Measurements from ENCODE around the gene GINS3.
"Not testable (repeated sequence)": the region's sequence is repeated elsewhere in the genome, so short reads cannot be mapped to it uniquely, and the experiment has no call there.

GINS3 gene

DNA sequence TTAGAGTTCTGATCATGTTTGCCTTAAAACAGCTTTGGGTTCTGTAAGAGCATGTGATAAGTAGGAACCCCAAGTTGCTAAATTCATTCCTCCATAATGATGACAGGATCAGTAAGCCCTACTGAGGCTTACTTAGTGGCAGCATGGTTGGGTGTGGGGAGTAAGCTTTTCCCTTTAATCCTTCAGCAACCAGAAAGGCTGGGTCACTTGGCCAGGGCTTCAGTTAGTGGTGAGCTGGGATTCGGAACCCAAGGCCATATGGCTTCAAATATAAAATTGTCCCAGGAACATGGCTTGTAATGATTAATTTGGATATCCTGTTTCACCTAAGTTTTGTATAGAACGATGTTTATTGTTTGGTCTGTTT is 850 bp downstream of the GINS3 start:
- peak; percentile 6 for DNase-seq

DNA sequence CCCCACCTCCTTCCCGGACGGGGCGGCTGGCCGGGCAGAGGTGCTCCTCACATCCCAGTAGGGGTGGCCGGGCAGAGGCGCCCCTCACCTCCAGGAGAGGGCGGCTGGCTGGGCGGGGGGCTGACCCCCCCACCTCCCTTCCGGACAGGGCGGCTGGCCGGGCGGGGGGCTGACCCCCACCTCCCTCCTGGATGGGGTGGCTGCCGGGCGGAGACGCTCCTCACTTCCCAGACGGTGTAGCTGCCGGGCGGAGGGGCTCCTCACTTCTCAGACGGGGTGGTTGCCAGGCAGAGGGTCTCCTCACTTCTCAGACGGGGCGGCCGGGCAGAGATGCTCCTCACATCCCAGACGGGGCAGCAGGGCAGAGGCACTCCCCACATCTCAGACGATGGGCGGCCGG is 4.6 kb downstream of the GINS3 start:
- not testable (repeated sequence) for DNase-seq

- DNase-seq: peak; percentile 38
Measured at GRCh38 chr16:58399718-58400633, 7.7 kb downstream of the GINS3 start.

DNA sequence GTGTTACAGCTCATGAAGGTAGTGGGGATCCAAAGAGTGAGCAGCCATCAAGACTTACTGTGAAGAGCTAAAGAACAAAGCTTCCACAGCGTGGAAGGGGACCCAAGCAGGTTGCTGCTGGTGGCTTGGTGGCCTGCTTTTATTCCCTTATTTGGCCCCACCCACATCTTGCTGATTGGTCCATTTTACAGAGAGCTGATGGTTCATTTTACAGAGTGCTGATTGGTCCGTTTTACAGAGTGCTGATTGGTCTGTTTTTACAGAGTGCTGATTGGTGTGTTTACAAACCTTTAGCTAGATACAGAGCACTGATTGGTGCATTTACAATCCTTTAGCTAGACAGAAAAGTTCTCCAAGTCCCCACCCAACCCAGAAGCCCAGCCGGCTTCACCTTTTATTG is 9.0 kb downstream of the GINS3 start:
- not testable (repeated sequence) for DNase-seq

DNA sequence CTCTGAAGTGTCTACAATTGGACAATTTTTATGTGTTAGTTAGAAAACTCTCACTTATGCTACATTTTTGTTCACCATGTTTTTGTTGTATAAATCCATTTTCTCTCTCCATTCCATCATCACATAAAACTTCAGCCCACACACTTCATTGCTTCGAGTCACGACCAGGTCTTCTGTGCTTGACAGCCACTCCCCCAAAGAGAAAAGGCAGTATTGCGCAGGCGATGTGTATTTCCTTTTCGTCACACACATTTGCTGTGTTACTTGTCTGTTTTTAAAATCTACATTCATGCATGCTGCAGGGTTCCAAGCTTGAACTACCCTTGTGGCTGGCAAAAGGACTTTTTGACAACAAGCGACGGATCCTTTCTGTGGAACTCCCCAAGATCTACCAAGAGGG is 10.5 kb downstream of the GINS3 start:
- no peak for DNase-seq

DNA sequence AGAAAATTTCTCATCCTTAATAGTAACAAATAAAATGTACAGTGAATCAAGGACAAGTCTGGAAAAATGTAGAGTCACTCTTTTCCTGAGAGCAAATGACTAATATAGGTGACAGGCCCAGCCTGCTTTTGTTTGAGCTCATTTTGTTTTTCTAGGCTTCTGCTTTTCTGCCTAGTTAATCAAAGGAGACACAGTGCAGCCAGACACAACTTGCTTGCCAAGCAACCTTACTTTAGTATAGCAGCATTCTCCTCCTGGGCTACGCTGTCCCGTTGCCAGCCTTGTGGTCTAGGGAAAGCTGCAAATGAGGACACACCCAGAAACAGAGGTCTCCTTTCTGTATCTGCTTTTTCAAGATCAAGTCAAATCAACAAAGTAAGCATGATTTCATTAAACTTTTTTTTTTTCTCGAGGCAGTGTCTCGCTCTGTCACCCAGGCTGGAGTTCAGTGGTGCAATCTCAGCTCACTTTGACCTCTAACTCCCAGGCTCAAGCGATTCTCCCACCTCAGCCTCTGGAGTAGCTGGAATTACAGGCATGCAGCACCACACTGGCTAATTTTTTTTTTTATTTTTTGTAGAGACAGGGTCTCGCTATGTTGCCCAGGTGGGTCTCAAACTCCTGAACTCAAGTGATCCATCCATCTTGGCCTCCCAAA is 17.2 kb downstream of the GINS3 start:
- peak; percentile 26 for DNase-seq

DNA sequence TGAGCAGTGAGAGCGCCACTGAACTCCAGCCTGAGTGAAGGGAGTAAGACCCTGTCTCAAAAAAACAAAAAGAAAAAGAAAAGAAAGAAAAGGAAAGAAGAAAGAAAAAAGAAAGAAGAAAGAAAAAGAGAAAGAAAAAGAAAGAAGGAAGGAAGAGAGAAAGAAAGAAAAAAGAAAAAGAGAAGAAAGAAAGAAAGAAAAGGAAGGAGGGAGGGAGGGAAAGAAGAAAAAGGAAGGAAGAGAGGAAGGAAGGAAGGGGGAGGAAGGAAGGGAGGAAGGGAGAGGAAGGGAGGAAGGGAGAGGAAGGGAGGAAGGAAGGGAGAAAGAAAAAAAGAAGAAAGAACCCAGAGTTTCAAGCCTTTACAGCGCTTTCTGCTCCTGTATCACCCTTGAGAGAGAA is 19.1 kb downstream of the GINS3 start:
- no peak for DNase-seq

GRCh38 chr16:58411736-58412614 is 19.7 kb downstream of the GINS3 start:
- no peak for DNase-seq

DNA sequence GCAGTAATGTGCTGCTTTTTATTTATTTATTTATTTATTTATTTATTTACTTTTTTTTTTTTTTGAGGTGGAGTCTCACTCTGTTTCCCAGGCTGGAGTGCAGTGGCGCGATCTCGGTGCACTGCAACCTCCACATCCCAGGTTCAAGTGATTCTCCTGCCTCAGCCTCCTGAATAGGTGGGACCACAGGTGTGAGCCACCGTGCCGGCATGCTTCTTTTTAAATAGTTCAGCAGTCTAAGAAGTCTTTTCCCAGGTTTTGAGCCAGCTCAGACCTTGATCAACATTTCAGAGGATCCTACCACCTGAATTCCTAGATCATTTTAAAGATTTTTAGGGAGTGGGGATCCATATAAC is 20.3 kb downstream of the GINS3 start:
- not testable (repeated sequence) for DNase-seq

- DNase-seq: no peak
Measured at GRCh38 chr16:58413359-58413758, 21.1 kb downstream of the GINS3 start.

DNA sequence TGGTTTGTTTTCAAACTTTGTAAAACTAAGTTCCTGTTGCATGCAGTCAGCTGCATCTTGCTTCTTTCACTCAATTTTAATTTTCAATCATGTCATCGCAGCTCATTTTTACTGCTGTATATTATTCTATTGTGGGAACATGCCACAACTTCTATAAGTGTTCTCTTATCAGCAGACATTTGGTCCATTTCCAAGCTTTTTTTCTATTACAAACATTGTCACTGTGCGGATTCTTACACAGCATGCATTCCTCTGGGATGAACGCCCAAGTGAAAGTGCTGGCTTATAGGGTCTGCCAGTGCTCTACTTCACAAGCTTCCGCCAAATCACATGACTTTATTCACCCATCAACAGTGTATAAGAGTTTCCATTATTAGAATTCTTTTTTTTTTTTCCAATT is 22.7 kb downstream of the GINS3 start:
- DNase-seq: no peak

GRCh38 chr16:58415961-58416360 is 23.7 kb downstream of the GINS3 start:
- DNase-seq: not testable (repeated sequence)

DNA sequence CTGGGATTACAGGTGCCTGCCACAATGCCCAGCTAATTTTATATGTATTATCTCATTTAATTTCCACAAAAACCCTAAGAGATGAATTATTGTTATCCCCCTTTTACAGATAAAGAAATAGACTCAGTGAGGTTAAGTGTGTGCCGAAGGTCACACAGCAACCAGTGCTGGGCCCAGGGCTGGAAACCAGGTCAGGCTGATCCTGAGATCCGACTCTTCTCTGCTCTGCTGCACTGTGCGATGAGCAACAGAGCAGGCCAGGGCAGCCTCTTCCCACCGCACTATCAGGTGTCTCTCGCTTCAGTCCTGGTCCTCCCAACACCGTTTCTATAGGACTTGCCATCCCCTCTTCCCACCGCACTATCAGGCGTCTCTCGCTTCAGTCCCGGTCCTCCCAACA is 24.8 kb downstream of the GINS3 start:
- no peak for DNase-seq

DNA sequence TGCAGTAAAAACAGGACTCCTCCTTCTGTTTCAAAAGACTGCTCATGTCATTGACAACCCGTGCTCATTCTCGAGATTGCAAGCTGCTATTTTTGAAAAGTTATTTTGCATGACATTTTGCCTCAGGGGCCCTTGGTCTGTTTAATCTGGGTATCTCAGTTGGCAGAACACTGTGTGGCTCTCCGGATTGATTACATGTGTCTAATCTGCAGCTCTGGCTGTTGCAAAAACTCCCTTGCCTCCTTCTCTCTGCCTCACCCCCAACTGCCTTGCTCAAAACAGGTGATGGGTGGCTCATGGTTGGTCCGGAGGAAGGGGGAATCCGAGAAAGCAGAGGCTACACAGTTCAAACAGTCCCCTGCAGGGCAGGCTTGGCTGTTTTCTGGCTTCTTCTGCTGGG is 25.3 kb downstream of the GINS3 start:
- DNase-seq: no peak

GRCh38 chr16:58418026-58418425 is 25.8 kb downstream of the GINS3 start:
- DNase-seq: no peak

GRCh38 chr16:58418601-58419000 is 26.3 kb downstream of the GINS3 start:
- DNase-seq: peak; percentile 36

GRCh38 chr16:58419241-58419990 is 27.1 kb downstream of the GINS3 start:
- no peak for DNase-seq

DNA sequence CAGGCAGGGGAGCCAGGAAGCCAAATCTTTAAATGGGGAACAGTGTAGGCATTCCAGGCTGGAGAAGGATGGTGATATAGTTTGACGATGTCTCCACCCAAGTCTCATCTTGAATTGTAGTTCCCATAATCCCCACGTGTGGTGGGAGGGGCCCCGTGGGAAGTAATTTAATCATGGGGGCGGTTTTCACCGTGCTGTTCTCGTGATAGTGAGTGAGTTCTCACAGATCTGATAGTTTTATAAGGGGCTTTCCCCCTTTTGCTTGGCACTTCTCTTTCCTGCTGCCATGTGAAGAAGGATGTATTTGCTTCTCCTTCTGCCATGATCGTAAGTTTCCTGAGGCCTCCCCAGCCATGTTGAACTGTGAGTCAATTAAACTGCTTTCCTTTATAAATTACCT is 28.8 kb downstream of the GINS3 start:
- DNase-seq: peak; percentile 52

DNA sequence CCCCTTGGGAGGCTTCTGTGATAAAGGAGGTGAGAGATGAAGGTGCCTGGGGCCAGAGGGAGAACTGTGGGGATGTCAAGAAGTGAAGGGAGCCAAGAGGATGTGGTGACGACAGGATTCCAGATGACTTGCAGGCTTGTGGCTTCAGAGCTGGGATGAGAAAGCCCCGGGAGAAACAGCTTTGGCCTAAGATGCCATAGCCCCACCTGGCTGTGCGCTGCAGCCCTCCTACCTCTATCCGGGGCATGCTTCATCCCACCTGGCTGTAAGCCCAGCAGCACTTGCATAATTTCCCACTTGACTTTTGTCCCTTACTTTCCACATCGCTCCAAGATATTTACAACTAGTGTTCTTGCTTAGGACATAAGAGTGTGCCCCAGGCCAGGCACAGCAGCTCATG is 29.3 kb downstream of the GINS3 start:
- no peak for DNase-seq

GRCh38 chr16:58422809-58423208 is 30.5 kb downstream of the GINS3 start:
- DNase-seq: no peak

DNA sequence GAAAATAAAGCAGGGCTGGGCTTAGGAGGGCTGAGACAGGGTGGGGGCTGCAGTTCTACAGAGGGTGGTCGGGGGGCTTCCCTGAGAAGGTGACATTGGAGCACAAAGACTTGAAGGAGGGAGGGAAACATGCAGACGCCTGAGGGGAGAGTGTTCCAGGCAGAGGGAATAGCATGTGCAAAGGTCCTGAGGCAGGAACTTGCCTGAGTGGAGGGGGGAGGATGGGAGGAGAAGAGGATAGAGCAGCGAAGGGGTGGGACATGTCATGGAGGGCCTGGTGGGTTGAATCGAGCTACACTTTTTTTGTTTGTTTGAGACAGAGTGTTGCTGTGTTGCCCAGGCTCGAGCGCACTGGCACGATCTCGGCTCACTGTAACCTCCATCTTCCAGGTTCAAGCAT is 33.0 kb downstream of the GINS3 start:
- DNase-seq: no peak

GRCh38 chr16:58425756-58426494 is 33.7 kb downstream of the GINS3 start:
- peak; percentile 74 for DNase-seq

Data from suppressor macrophage treated with lipopolysaccharide for 4 hours (primary cell).